Ovary (tissue), 3 donors: ENCODE measurements around the gene MAB21L3.

ENCODE experiments used
- EP300 ChIP-seq: sonication (generic); formaldehyde crosslinking; IDR thresholded peaks from one replicate; pipeline ENCODE4 v1.6.1; 2017; ENCODE audit warnings: antibody characterized with exemption
- TF ChIP-seq, protein P1 (sequence below), 3 donors: fragments of 450-650 bp in 2 of 3; fragments of 200-600 bp in 1 of 3; IDR thresholded peaks; one replicate each; pipeline versions ENCODE4 v1.5.1 to v1.8.0; 2016 to 2022; ENCODE audit warnings: antibody characterized with exemption in 3 of 3, mild to moderate bottlenecking in 1 of 3
- donor health status: DM: no; HTN: no; CAD: no.

DNA sequence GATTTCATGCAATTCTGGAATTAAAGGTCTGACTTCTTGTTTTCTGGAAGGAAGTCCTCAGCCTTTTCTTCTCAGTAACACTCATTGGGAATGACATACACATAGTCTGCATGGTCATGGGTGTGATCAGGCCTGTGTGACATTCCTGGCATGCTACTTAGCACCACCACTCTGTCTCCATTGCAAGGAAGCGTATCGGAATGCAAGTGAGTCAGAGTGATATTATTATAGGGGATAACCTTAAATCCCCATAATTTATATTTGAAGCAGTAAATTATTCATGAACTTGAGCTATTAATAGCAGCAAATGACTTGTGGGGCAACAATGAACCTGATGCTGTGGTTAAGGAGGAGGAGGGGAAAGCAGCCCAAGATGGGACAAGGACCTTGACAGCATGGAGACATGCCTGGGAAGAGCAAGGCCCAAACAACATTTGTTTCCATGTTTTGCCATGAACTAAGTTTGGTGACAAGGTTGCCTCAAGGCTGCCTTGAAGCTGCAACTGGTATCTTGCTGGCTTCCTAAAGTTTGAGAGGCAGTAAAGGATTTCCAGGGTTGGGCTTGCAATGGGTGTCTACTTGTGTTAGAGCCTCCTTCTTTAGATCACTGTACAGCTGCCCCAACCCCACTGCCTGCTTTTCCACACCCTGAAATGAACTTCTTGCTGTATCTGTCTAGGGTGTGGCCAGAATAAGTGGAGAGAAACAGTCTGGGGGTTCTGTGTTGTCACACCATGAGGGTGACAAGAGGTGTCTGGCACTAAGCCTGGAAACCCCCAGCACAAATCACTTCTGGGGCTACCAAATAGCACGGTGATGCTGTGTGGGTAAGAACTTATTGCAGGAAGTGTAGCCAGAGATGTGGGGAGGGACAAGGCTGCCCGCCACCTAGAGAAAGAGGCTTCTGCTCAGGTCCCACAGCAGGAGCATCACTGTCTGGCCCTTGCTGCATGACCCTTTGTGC, 4.6 kb downstream of the MAB21L3 start:
- TF ChIP-seq, protein P1, sequence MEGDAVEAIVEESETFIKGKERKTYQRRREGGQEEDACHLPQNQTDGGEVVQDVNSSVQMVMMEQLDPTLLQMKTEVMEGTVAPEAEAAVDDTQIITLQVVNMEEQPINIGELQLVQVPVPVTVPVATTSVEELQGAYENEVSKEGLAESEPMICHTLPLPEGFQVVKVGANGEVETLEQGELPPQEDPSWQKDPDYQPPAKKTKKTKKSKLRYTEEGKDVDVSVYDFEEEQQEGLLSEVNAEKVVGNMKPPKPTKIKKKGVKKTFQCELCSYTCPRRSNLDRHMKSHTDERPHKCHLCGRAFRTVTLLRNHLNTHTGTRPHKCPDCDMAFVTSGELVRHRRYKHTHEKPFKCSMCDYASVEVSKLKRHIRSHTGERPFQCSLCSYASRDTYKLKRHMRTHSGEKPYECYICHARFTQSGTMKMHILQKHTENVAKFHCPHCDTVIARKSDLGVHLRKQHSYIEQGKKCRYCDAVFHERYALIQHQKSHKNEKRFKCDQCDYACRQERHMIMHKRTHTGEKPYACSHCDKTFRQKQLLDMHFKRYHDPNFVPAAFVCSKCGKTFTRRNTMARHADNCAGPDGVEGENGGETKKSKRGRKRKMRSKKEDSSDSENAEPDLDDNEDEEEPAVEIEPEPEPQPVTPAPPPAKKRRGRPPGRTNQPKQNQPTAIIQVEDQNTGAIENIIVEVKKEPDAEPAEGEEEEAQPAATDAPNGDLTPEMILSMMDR (IDR thresholded peaks at IDR 0.05), result no peak
- TF ChIP-seq EP300, result no peak
